Caki2 (cell line): ENCODE results near the gene MRAS. TPM values are rescaled to one million over a fixed set of nuclear protein-coding genes. Genes with fewer than 3 reads are reported as not detected.

Source experiments
- DNase-seq: peaks from one replicate; pipeline ENCODE4 v3.0.0-alpha.2; 2015; ENCODE audit warnings: low read depth
- in situ Hi-C: cut with HindIII; loops from 2 replicates; pipeline ENCODE4 v1.10.0; 2016; ENCODE audit warnings: low sequenced_read_pairs, low pct_unique_long_range_greater_than_20kb, mixed read lengths
- total RNA-seq: library from RNA; depleted of rRNA; stranded (reverse); fragments of >200 nt; shearing (Covaris generic); gene quantifications from 2 replicates; pipeline ENCODE4 v1.2.3, GENCODE V29; 2014; ENCODE audit warnings: low replicate concordance

The MRAS gene
- total RNA-seq, 1 experiment from 2014 or later = 17.3 TPM

DNA sequence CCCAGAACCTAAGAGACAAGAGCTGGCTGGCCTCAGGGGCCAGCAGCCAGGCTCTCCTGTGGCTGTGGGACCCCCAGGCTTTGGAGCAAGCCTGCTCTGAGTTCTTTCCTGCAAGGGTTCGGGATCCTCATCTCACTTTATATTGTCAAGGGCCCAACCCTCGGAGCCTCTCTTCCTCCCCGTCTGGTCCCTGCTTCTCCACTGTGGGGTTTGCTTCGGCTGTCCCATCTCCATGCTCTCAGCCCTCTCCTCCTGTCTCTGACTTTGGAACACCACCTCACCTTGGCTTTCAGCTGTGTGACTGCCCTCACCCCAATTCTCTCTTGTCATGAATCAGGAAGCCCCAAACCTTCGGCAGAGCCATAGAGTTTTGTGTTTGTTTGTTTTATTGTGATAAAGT is 30.0 kb downstream of the MRAS start:
- DNase-seq = no peak
- in situ Hi-C loops = no loop called here

- in situ Hi-C loops = no loop called here
- no peak for DNase-seq
These were observed 30.6 kb downstream of the MRAS start for GRCh38 chr3:138378990-138379389.

DNA sequence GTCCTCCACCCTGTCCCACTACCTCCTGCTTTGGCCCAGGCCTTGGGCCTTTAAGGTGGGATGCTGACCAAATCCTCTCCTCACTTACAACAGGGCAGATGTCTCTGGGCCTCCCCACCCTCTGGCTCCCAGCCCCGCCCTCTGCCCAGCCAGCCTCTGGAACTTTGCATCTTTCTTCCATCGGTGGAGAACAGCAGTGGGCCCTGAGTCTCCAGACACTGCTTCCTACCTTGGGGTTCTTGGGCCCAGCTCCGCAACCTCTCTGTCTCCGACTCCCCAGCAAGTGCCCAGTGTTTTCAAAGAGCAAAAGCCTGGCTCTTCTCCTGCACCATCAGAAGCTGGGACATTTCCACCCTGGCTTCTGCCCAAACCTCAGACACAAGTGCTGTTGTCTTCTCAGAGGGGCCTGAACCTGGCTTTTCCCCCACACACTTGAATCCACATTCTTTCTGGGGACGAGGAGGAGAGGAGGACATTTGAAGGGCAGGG is 33.1 kb downstream of the MRAS start:
- in situ Hi-C loops = no loop called here
- DNase-seq = no peak

GRCh38 chr3:138381950-138382715 is 33.8 kb downstream of the MRAS start:
- in situ Hi-C loops = no loop called here
- peak; percentile 35 for DNase-seq

DNA sequence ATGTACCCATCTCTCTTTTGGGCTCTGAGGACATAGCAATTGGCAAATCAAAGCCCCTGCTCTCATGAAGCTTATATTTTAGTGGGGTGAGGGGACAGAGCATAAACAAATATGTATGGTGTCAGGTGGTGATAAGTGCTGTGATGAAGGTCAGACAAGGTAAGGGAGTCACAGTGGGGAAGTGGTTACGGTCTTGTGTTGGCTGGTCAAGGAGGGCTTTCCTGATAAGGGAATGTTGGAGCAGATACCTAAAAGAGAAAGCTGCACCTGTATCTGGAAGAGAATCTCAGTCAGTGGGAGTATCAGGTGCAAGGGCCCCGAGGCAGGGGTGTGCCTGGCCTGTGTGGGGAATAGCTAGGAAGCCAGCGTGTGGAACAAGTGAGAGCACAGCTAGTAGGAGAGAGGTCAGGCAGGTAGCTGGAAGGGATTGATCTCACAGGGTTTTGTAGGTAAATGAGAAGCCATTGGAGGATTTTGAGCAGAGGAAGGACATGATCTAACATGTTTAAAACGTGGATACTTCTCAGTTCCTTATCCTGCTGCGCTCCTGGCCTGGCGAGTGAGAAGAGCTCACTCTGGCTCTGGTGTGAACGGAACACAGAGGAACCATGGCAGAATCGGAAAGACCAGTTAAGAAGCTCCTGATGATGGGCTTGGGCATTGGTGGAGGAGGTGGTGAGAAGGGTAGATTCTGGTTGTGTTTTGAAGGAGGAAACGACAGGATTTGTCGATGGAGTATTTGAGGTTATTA is 35.5 kb downstream of the MRAS start:
- in situ Hi-C loops = no loop called here
- no peak for DNase-seq

DNA sequence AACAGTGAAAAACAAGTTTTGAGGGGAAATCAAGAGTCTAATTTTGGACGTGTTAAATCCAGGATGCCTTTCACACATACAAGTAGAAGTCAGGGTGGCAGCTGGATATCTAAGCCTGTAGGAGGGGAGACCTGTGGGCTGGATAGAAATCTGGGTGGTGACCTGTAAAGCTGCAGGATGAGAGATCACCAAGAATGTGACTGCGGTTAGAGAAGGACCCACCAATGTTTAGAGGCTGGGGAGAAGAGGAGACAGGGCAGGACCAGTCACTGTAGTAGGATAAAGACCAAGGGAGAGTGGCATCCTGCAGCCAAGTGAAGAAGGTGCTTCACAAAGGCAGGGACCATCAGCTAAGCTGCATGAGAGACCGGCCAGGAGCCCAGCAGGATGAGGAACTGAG is 36.2 kb downstream of the MRAS start:
- no peak for DNase-seq
- in situ Hi-C loops = no loop called here

GRCh38 chr3:138384976-138385375 is 36.6 kb downstream of the MRAS start:
- in situ Hi-C loops = no loop called here

GRCh38 chr3:138389144-138389601 is 40.8 kb downstream of the MRAS start:
- in situ Hi-C loops = no loop called here
- DNase-seq = no peak

More at GRCh38 chr3:138384976-138385375, 36.6 kb downstream of the MRAS start:
- DNase-seq = peak; percentile 44

DNA sequence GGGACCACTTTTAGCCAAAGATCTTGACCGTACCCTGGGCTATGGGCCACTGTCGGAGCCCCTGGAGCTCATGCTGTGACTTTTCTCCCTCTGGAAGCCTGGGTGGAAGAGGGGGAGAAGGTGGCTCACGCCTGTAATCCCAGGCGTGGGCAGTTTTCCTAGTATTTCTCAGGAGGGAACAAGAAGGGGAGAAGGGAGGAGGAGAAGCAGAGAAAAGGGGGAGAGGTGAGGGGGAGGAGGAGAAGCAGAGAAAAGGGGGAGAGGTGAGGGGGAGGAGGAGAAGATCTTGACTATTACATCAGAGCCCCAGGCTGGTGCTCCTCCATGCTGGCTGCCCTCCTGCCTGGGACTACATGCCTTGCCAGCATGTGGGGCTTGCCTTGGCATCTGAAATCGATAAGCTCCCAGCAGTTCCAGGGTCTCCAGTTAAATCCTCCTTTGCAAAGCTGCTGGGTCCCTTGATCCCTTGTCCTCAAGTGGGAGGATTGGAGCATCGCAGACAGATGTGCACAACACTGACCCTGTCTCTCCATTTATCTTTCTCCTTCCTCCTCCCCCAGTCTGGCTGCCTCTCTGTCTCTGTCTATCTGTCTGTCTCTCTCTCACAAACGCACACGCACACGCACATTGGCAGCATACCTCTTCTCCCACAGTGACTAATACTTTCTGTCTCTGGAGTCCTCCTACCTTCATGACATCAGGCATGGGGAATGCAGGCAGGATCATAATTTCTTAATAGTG is 41.6 kb downstream of the MRAS start:
- in situ Hi-C loops = no loop called here
- peak; percentile 86 for DNase-seq

GRCh38 chr3:138390582-138390932 is 42.2 kb downstream of the MRAS start:
- DNase-seq = no peak
- in situ Hi-C loops = no loop called here

DNA sequence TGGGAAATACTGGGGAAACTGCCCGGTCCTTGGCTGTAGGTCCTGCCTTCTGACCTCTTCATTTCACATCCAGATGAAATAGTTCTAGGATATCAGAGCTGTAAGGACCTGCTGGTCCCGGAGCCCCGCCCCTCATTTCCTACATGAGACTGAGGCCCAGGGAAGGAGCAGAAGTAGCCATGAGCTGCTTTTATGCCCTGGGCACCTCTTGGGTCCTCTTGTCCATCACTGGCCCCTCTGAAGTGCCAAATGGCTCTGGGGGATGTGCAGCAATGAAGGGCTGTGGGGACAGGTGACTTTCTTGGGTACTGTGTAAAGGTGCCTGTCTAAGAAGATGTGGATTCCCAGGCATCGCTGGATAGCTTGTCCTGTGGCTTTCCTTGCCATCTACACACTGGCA is 45.8 kb downstream of the MRAS start:
- no peak for DNase-seq
- in situ Hi-C loops = no loop called here

GRCh38 chr3:138394686-138395085 is 46.3 kb downstream of the MRAS start:
- DNase-seq = no peak
- in situ Hi-C loops = no loop called here

DNA sequence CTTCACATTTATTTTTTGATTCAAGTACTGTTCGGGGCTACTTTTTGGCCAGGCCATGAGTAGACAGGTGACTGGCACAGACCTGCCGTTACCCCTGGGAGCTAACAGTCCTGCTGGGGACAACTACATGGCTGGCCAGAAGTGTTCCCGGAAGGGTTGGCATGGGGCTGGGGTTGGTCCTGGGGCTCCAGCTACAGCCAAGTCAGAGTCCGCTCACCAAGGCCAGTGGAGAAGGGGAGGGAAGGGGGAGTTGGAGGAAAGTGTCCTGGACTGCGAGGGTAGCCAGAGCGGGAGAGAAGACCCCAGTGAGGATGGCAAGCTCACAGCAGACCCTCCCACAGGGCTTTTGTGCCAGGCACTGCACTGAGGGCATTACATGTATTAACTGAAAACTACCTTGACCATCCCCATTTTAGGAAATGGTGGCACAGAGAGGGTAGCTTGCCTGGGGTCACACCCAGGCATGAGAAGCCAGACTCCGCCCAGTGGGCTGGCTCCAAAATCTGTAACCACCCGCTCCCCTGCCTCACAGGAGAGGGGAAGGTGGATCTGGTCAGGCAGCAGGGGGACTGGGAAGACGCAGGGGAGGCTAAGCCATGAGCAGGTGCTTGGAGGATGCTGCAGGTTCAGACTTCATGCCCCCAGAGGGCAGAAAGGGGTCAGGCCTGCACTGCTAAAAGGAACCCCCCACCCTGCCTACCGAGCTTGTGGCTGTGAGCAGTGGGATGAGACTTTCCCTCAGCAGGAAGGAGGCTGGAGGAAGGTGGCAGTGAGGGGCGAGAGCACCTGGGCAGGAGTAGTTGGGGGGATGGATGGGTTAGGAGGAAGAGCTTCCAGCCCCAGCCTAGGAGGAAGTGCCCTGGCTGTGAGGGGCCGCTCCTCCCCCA is 47.7 kb downstream of the MRAS start:
- in situ Hi-C loops = no loop called here
- no peak for DNase-seq

- in situ Hi-C loops = no loop called here
- DNase-seq = no peak
These were observed 48.5 kb downstream of the MRAS start for GRCh38 chr3:138396752-138397410.

- in situ Hi-C loops = no loop called here
- no peak for DNase-seq
These were observed 49.6 kb downstream of the MRAS start for GRCh38 chr3:138397983-138398382.

DNA sequence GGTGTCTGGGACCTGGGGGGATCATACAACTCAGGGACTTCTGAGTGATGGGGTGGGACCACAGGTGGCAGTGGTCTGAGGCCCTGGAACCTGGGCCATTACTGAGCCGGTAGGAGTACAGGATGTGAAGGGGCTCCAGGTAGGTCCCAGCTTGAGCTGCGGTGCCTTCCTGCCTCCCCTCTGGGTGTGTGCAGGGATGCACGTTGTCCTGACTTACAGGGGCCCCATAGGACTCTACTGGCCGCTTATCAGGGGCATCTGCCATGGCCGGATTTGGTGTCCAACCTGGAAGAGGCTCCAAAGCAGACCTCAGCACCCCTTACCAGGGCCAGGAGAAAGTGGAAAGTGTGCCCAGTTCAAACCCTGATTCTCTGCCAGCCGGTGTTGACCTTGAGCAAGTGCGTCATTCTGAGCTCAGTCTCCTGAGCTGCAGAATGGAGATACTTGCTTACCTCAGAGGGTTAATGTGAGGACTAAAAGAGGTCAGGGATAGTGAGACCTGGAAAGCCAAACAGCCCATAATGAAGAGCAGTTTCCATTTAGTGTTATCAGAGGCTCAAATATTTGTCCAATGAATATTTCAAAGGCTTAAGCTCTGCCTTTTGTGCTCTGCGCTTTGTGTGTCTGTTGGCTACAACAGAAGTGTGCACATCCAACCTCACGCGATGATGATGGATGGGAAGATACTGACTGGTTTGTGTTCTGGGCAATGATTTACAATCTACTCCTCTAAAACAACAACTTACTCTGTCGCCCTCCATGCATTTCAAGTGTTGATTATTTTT is 50.6 kb downstream of the MRAS start:
- DNase-seq = no peak
- in situ Hi-C loops = no loop called here

- in situ Hi-C loops = no loop called here
- DNase-seq = no peak
These were observed 51.4 kb downstream of the MRAS start for GRCh38 chr3:138399766-138400165.
